Ascending aorta (tissue), 2 donors: ENCODE measurements around the gene ARL5A. TPM values are rescaled to one million over a fixed set of nuclear protein-coding genes. Genes with fewer than 3 reads are reported as not detected.
"Not testable (repeated sequence)": the region's sequence is repeated elsewhere in the genome, so short reads cannot be mapped to it uniquely, and the experiment has no call there.

Experiments used
- DNase-seq, 2 donors: peaks; one replicate each; pipeline ENCODE4 v3.0.0-alpha.2; 2019; ENCODE audit warnings: low spot score in 2 of 2
- H3K27ac ChIP-seq, 2 donors: fragments of 200-600 bp; sonication (generic); one replicate each; pipeline ENCODE4 v1.5.1; 2016 to 2017; ENCODE audit warnings: mild to moderate bottlenecking in 1 of 2
- H3K27me3 ChIP-seq: fragments of 200-600 bp; sonication (generic); one replicate; pipeline ENCODE4 v1.5.1; 2017
- H3K36me3 ChIP-seq, 2 donors: fragments of 200-600 bp; sonication (generic); one replicate each; pipeline ENCODE4 v1.5.1; 2016
- H3K4me1 ChIP-seq, 2 donors: fragments of 200-600 bp; sonication (generic); one replicate each; pipeline ENCODE4 v1.5.1; 2016 to 2017; ENCODE audit warnings: mild to moderate bottlenecking in 1 of 2
- H3K4me3 ChIP-seq, 2 donors: fragments of 200-600 bp; sonication (generic); one replicate each; pipeline ENCODE4 v1.5.1; 2016 to 2017; ENCODE audit warnings: mild to moderate bottlenecking in 1 of 2
- H3K9me3 ChIP-seq, 2 donors: fragments of 200-600 bp; sonication (generic); one replicate each; pipeline ENCODE4 v1.5.1; 2016
- CTCF ChIP-seq, 3 experiments: fragments of 200-600 bp in 2 of 3; fragments of 450-650 bp in 1 of 3; sonication (generic) in 2 of 3; IDR thresholded peaks; one replicate each; pipeline ENCODE4 v1.5.1; 2016 to 2019; ENCODE audit warnings: antibody characterized with exemption in 3 of 3, mild to moderate bottlenecking in 1 of 3, moderate library complexity in 1 of 3
- intact Hi-C: fragments of 100-400 bp; cut with DNase I; formaldehyde crosslinking; loops from one replicate; pipeline ENCODE4 v1.15.1; 2023
- total RNA-seq: library from RNA; depleted of rRNA; stranded (reverse); fragments of >200 nt; gene quantifications from one replicate; pipeline ENCODE4 v1.1.0, GENCODE V29; 2016

The ARL5A gene
- total RNA-seq, 1 donor from 2014 or later = 15.8 TPM

GRCh38 chr2:151795646-151796240 is 32.5 kb downstream of the ARL5A start:
- Histone ChIP-seq H3K9me3 (no peaks in the 10 kb centered on the region), H3K4me3 (no peak overlapping the region), H3K36me3 (peaks cover 3 to 23% of the 10 kb centered on the region in 2 donors), H3K4me1 (no peaks in the 10 kb centered on the region), H3K27ac (no peak overlapping the region), H3K27me3 (no peaks in the 10 kb centered on the region)
- intact Hi-C loops = no loop called here
- DNase-seq = no peak
- TF ChIP-seq CTCF (IDR thresholded peaks at IDR 0.05) = no peak

- H3K4me3 ChIP-seq, H3K9me3 ChIP-seq, H3K27me3 ChIP-seq, DNase-seq, H3K27ac ChIP-seq, intact Hi-C loops, H3K4me1 ChIP-seq: not testable (repeated sequence)
- peaks cover 3 to 23% of the 10 kb centered on the region in 2 donors for H3K36me3 ChIP-seq
Observed at GRCh38 chr2:151794422-151794821, 33.8 kb downstream of the ARL5A start.

GRCh38 chr2:151793123-151793522 is 35.1 kb downstream of the ARL5A start:
- Histone ChIP-seq H3K9me3 (no peaks in the 10 kb centered on the region), H3K36me3 (peaks cover 3 to 23% of the 10 kb centered on the region in 2 donors), H3K4me1 (no peaks in the 10 kb centered on the region), H3K27ac (no peak overlapping the region), H3K4me3 (no peak overlapping the region), H3K27me3 (no peaks in the 10 kb centered on the region)
- intact Hi-C loops = no loop called here
- TF ChIP-seq CTCF (IDR thresholded peaks at IDR 0.05) = no peak
- DNase-seq = no peak

- intact Hi-C loops = no loop called here
- H3K27me3 ChIP-seq = no peaks in the 10 kb centered on the region
- H3K9me3 ChIP-seq = no peaks in the 10 kb centered on the region
- H3K4me3 ChIP-seq = no peak overlapping the region
- no peak for TF ChIP-seq CTCF (IDR thresholded peaks at IDR 0.05)
- peaks cover 3 to 23% of the 10 kb centered on the region in 2 donors for H3K36me3 ChIP-seq
- no peaks in the 10 kb centered on the region for H3K4me1 ChIP-seq
- DNase-seq = no peak
- H3K27ac ChIP-seq = no peak overlapping the region
Observed at GRCh38 chr2:151792589-151792988, 35.6 kb downstream of the ARL5A start.

GRCh38 chr2:151791545-151791944 is 36.7 kb downstream of the ARL5A start:
- intact Hi-C loops = no loop called here
- Histone ChIP-seq H3K4me1 (no peaks in the 10 kb centered on the region), H3K36me3 (peaks cover 3 to 23% of the 10 kb centered on the region in 2 donors), H3K27ac (no peak overlapping the region), H3K27me3 (no peaks in the 10 kb centered on the region), H3K9me3 (no peaks in the 10 kb centered on the region), H3K4me3 (no peak overlapping the region)
- no peak for TF ChIP-seq CTCF (IDR thresholded peaks at IDR 0.05)
- no peak for DNase-seq

- Histone ChIP-seq H3K9me3 (no peaks in the 10 kb centered on the region), H3K27ac (no peak overlapping the region), H3K4me1 (no peaks in the 10 kb centered on the region), H3K36me3 (peaks cover 8 to 27% of the 10 kb centered on the region in 2 donors), H3K27me3 (no peaks in the 10 kb centered on the region), H3K4me3 (no peak overlapping the region)
- TF ChIP-seq CTCF (IDR thresholded peaks at IDR 0.05) = no peak
- intact Hi-C loops = no loop called here
- DNase-seq = no peak
Observed at GRCh38 chr2:151790689-151791088, 37.5 kb downstream of the ARL5A start.
